ENCODE results near the gene PPP4R2.

DNA sequence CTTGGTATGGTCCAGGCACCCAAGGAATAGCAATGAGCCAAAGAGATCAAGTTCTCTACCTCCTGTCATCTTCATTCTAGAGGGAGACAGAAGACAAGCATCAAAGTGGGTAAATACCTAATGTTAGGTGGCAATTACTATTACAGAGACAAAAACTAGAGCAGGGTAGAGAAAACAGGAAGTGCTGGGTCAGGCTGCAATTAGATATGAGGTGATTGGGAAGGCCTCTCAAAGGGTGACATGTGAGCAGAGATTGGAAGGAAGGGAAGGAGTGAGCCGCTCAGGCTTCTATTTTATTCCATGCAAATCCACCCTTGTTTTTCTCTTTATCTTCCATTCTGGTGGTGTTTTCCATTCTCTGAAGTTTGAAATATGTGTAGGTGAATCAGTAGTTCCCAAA, 102.3 kb downstream of the PPP4R2 start:
- TF ChIP-seq, protein P1, sequence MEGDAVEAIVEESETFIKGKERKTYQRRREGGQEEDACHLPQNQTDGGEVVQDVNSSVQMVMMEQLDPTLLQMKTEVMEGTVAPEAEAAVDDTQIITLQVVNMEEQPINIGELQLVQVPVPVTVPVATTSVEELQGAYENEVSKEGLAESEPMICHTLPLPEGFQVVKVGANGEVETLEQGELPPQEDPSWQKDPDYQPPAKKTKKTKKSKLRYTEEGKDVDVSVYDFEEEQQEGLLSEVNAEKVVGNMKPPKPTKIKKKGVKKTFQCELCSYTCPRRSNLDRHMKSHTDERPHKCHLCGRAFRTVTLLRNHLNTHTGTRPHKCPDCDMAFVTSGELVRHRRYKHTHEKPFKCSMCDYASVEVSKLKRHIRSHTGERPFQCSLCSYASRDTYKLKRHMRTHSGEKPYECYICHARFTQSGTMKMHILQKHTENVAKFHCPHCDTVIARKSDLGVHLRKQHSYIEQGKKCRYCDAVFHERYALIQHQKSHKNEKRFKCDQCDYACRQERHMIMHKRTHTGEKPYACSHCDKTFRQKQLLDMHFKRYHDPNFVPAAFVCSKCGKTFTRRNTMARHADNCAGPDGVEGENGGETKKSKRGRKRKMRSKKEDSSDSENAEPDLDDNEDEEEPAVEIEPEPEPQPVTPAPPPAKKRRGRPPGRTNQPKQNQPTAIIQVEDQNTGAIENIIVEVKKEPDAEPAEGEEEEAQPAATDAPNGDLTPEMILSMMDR (IDR thresholded peaks at IDR 0.05 in 4 of 5, conservative IDR thresholded peaks at IDR 0.05 in 1 of 5): no peak
- TF ChIP-seq POLR2A (IDR thresholded peaks at IDR 0.05): no peak
